Stimulated activated naive B cell treated with anti-CD40 and anti-IgM and Interleukin-4, amounts not matched to agents 10 μg/mL and 1 μg/mL and 100 μg/mL, for 72 hours (primary cell): ENCODE measurements around the gene ZSCAN22.
A peak's percentile ranks its signal among the peaks of the same experiment; 100 is the strongest.
"Not testable (repeated sequence)": the region's sequence is repeated elsewhere in the genome, so short reads cannot be mapped to it uniquely, and the experiment has no call there.

Source experiments
- ATAC-seq, 2 donors: fragments of 150-1000 bp; cut with Tn5 transposase; replicated peaks; 2 replicates each; pipeline ENCODE4 v1.10.0; 2021; ENCODE audit warnings: moderate library complexity in 1 of 2
- DNase-seq: peaks from one replicate; pipeline ENCODE4 v3.0.0; 2021
- H3K27ac Mint-ChIP-seq: one replicate; pipeline ENCODE4 v1.8.0; 2022; ENCODE audit warnings: mild to moderate bottlenecking, mixed read lengths
- H3K27me3 Mint-ChIP-seq, 2 donors: one replicate each; pipeline ENCODE4 v1.8.0; 2022; ENCODE audit warnings: mixed read lengths in 2 of 2
- H3K36me3 Mint-ChIP-seq, 2 donors: one replicate each; pipeline ENCODE4 v1.8.0; 2022; ENCODE audit warnings: mixed read lengths in 2 of 2, mild to moderate bottlenecking in 1 of 2
- H3K4me1 Mint-ChIP-seq, 2 donors: one replicate each; pipeline ENCODE4 v1.8.0; 2022; ENCODE audit warnings: mixed read lengths in 2 of 2, mild to moderate bottlenecking in 1 of 2
- H3K4me3 Mint-ChIP-seq, 2 donors: one replicate each; pipeline ENCODE4 v1.8.0; 2022; ENCODE audit warnings: mild to moderate bottlenecking in 2 of 2, mixed read lengths in 2 of 2, moderate library complexity in 1 of 2
- H3K9me3 Mint-ChIP-seq, 2 donors: one replicate each; pipeline ENCODE4 v1.8.0; 2022; ENCODE audit warnings: mixed read lengths in 2 of 2, mild to moderate bottlenecking in 1 of 2

ZSCAN22 gene

GRCh38 chr19:58334691-58335249 lies 8.0 kb downstream of the ZSCAN22 start:
- H3K9me3 Mint-ChIP-seq: peaks cover 0 to 3% of the 10 kb centered on the region in 2 donors
- H3K27ac Mint-ChIP-seq: no peak overlapping the region
- no peak for ATAC-seq
- DNase-seq: no peak
- no peak overlapping the region for H3K4me3 Mint-ChIP-seq
- H3K36me3 Mint-ChIP-seq: peaks cover 33 to 46% of the 10 kb centered on the region in 2 donors
- H3K27me3 Mint-ChIP-seq: no peaks in the 10 kb centered on the region
- H3K4me1 Mint-ChIP-seq: peaks cover 3 to 9% of the 10 kb centered on the region in 2 donors

GRCh38 chr19:58335630-58336029 lies 8.8 kb downstream of the ZSCAN22 start:
- Mint-ChIP-seq H3K9me3 (peaks cover 0 to 3% of the 10 kb centered on the region in 2 donors), H3K36me3 (peaks cover 39 to 53% of the 10 kb centered on the region in 2 donors), H3K4me1 (peaks cover 3 to 9% of the 10 kb centered on the region in 2 donors), H3K27ac (no peak overlapping the region), H3K27me3 (no peaks in the 10 kb centered on the region), H3K4me3 (no peak overlapping the region)
- DNase-seq (no peak), ATAC-seq (no peak)

- DNase-seq (no peak), ATAC-seq (no peak)
- H3K4me1 Mint-ChIP-seq: peaks cover 4 to 9% of the 10 kb centered on the region in 2 donors
- H3K9me3 Mint-ChIP-seq: peaks cover 0 to 3% of the 10 kb centered on the region in 2 donors
- H3K36me3 Mint-ChIP-seq: peaks cover 40 to 59% of the 10 kb centered on the region in 2 donors
- no peaks in the 10 kb centered on the region for H3K27me3 Mint-ChIP-seq
- H3K27ac Mint-ChIP-seq: no peak overlapping the region
- no peak overlapping the region for H3K4me3 Mint-ChIP-seq
Measured at GRCh38 chr19:58336216-58336615, 9.4 kb downstream of the ZSCAN22 start.

GRCh38 chr19:58336820-58337219 lies 10.0 kb downstream of the ZSCAN22 start:
- H3K36me3 Mint-ChIP-seq: peaks cover 43 to 64% of the 10 kb centered on the region in 2 donors
- H3K27ac Mint-ChIP-seq: no peak overlapping the region

GRCh38 chr19:58338336-58338735 lies 11.5 kb downstream of the ZSCAN22 start:
- peaks cover 50 to 72% of the 10 kb centered on the region in 2 donors for H3K36me3 Mint-ChIP-seq
- peaks cover 0 to 3% of the 10 kb centered on the region in 2 donors for H3K9me3 Mint-ChIP-seq
- peaks cover 7 to 9% of the 10 kb centered on the region in 2 donors for H3K4me1 Mint-ChIP-seq
- no peak overlapping the region for H3K4me3 Mint-ChIP-seq
- H3K27me3 Mint-ChIP-seq: no peaks in the 10 kb centered on the region
- DNase-seq (no peak), ATAC-seq (no peak)
- H3K27ac Mint-ChIP-seq: no peak overlapping the region

More at GRCh38 chr19:58336820-58337219, 10.0 kb downstream of the ZSCAN22 start:
- H3K9me3 Mint-ChIP-seq: peaks cover 0 to 3% of the 10 kb centered on the region in 2 donors
- H3K27me3 Mint-ChIP-seq: no peaks in the 10 kb centered on the region
- ATAC-seq (no peak), DNase-seq (no peak)
- no peak overlapping the region for H3K4me3 Mint-ChIP-seq
- H3K4me1 Mint-ChIP-seq: peaks cover 5 to 9% of the 10 kb centered on the region in 2 donors

- no peak overlapping the region for H3K27ac Mint-ChIP-seq
- H3K4me3 Mint-ChIP-seq: no peak overlapping the region
- peaks cover 0 to 3% of the 10 kb centered on the region in 2 donors for H3K9me3 Mint-ChIP-seq
- peaks cover 7 to 9% of the 10 kb centered on the region in 2 donors for H3K4me1 Mint-ChIP-seq
- peaks cover 53 to 74% of the 10 kb centered on the region in 2 donors for H3K36me3 Mint-ChIP-seq
- H3K27me3 Mint-ChIP-seq: no peaks in the 10 kb centered on the region
- no peak for DNase-seq
- ATAC-seq: no peak
Measured at GRCh38 chr19:58338825-58339558, 12.2 kb downstream of the ZSCAN22 start.

GRCh38 chr19:58345558-58345957 lies 18.8 kb downstream of the ZSCAN22 start:
- Mint-ChIP-seq H3K4me1 (peaks cover 20 to 28% of the 10 kb centered on the region in 2 donors), H3K36me3 (peaks cover 30 to 35% of the 10 kb centered on the region in 2 donors), H3K27ac (no peak overlapping the region), H3K27me3 (no peaks in the 10 kb centered on the region), H3K9me3 (no peaks in the 10 kb centered on the region), H3K4me3 (peak overlapping the region; percentile 91 to 99)
- ATAC-seq (no peak), DNase-seq (no peak)

GRCh38 chr19:58346961-58347929 lies 20.5 kb downstream of the ZSCAN22 start:
- H3K27ac Mint-ChIP-seq: peak overlapping the region; percentile 96
- DNase-seq (peak; percentile 75), ATAC-seq (peak; percentile 91 to 95)
- no peaks in the 10 kb centered on the region for H3K9me3 Mint-ChIP-seq
- peak overlapping the region; percentile 91 to 99 for H3K4me3 Mint-ChIP-seq
- peaks cover 34 to 35% of the 10 kb centered on the region in 2 donors for H3K36me3 Mint-ChIP-seq
- H3K27me3 Mint-ChIP-seq: no peaks in the 10 kb centered on the region
- H3K4me1 Mint-ChIP-seq: peaks cover 19 to 43% of the 10 kb centered on the region in 2 donors

- Mint-ChIP-seq H3K4me1 (peaks cover 20 to 48% of the 10 kb centered on the region in 2 donors), H3K27ac (peak overlapping the region; percentile 96), H3K4me3 (peak overlapping the region; percentile 91 to 99), H3K36me3 (peaks cover 33 to 35% of the 10 kb centered on the region in 2 donors)
- H3K9me3 Mint-ChIP-seq, H3K27me3 Mint-ChIP-seq, DNase-seq: not testable (repeated sequence)
- ATAC-seq: peak; percentile 5 to 10
Measured at GRCh38 chr19:58348080-58348479, 21.3 kb downstream of the ZSCAN22 start.

GRCh38 chr19:58349590-58349989 lies 22.8 kb downstream of the ZSCAN22 start:
- Mint-ChIP-seq H3K27me3 (no peaks in the 10 kb centered on the region), H3K36me3 (peaks cover 37 to 42% of the 10 kb centered on the region in 2 donors), H3K4me1 (peaks cover 20 to 48% of the 10 kb centered on the region in 2 donors), H3K4me3 (peak overlapping the region; percentile 61 to 73), H3K9me3 (no peaks in the 10 kb centered on the region), H3K27ac (peak overlapping the region; percentile 52)
- ATAC-seq (no peak), DNase-seq (no peak)

GRCh38 chr19:58350001-58350861 lies 23.4 kb downstream of the ZSCAN22 start:
- Mint-ChIP-seq H3K4me3 (peak overlapping the region; percentile 61 to 73), H3K9me3 (no peaks in the 10 kb centered on the region), H3K4me1 (peaks cover 20 to 48% of the 10 kb centered on the region in 2 donors), H3K27me3 (no peaks in the 10 kb centered on the region), H3K27ac (no peak overlapping the region), H3K36me3 (peaks cover 37 to 43% of the 10 kb centered on the region in 2 donors)
- ATAC-seq: no peak
- DNase-seq: no peak

GRCh38 chr19:58350871-58351557 lies 24.2 kb downstream of the ZSCAN22 start:
- ATAC-seq (no peak), DNase-seq (no peak)
- Mint-ChIP-seq H3K27ac (no peak overlapping the region), H3K36me3 (peaks cover 35 to 39% of the 10 kb centered on the region in 2 donors), H3K9me3 (no peaks in the 10 kb centered on the region), H3K27me3 (no peaks in the 10 kb centered on the region), H3K4me3 (peak overlapping the region in 1 of 2 donors; percentile 32), H3K4me1 (peaks cover 16 to 44% of the 10 kb centered on the region in 2 donors)

GRCh38 chr19:58351558-58351878 lies 24.7 kb downstream of the ZSCAN22 start:
- no peak overlapping the region for H3K27ac Mint-ChIP-seq
- peaks cover 17 to 44% of the 10 kb centered on the region in 2 donors for H3K4me1 Mint-ChIP-seq
- H3K4me3 Mint-ChIP-seq: no peak overlapping the region
- H3K9me3 Mint-ChIP-seq: no peaks in the 10 kb centered on the region
- DNase-seq (no peak), ATAC-seq (no peak)
- peaks cover 35 to 39% of the 10 kb centered on the region in 2 donors for H3K36me3 Mint-ChIP-seq
- no peaks in the 10 kb centered on the region for H3K27me3 Mint-ChIP-seq
